Measurements from ENCODE around the gene FADS1. TPM values are rescaled to one million over a fixed set of nuclear protein-coding genes. Genes with fewer than 3 reads are reported as not detected.
A peak's percentile ranks its signal among the peaks of the same experiment; 100 is the strongest.

Gene FADS1
- total RNA-seq, 1 donor from 2014 or later: 74.6 TPM

DNA sequence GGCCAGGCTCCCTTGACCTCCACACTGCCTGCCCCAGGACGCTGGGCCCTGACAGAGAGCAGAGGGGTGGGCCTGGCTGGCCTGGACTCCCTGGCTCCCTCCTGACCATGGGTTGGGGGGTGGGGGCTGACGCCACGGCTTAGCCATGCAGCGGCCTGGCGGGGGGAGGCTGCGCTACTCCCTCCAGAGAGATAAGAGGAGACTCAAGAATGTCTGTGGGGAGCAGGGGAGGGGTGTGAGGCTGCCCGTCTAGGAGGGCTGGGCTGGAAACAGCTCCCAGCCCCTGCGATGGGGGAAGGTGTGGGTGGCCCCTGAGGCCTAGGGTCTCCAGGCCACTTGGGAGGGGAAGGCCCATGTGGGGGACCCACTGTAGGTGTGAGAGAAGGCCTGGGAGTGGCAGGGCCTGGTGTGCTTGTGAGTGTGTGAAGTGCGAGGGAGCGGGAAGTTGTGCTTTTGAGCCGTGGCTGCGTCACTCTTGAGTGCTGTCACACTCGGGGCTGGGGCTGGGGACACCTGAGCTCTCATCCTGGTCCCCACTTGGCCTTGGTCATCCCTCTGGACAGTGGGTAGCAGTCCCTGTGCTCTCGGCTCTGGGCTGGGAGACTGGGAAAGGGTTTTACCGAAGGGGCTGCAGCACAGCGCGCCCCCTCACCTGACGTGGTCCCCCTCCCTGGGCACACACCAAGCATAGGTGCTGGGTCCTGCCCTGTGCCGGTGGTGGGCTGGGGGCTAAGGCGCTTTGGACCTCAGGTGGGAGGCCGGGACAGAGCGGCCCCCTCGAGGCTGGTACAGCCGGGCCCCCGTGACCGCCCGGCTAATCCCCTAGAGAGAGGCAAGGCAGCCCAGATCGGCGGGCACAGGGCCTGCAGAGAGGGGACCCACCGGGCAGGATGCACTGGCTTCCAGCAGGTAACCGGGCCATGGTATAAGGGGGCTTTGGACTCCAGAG lies 62.0 kb downstream of the FADS1 start:
- Mint-ChIP-seq H3K4me1 (ENCODE audit: low read depth, unreplicated experiment) (peaks cover 18% of the 10 kb centered on the region), H3K36me3 (ENCODE audit: low read depth, unreplicated experiment) (no peaks in the 10 kb centered on the region), H3K27ac (ENCODE audit: unreplicated experiment) (no peak overlapping the region), H3K4me3 (ENCODE audit: unreplicated experiment) (peak overlapping the region; percentile 92), H3K27me3 (ENCODE audit: low read depth, unreplicated experiment) (no peaks in the 10 kb centered on the region), H3K9me3 (ENCODE audit: unreplicated experiment) (no peaks in the 10 kb centered on the region)
- peak overlapping the region; percentile 61 for H3K27ac ChIP-seq (ENCODE audit: low read depth, low read length)
- no peaks in the 10 kb centered on the region for H3K27me3 ChIP-seq (ENCODE audit: insufficient read depth, low read length)
- DNase-seq (ENCODE audit: low read depth): peak; percentile 72
- H3K4me3 ChIP-seq (ENCODE audit: insufficient read depth, low read depth, low read length): no peak overlapping the region
- H4K20me1 ChIP-seq (ENCODE audit: insufficient read depth, low read length): peaks cover 3% of the 10 kb centered on the region
- no peak for FAIRE-seq
- H2AFZ ChIP-seq (ENCODE audit: low read depth, low read length): no peak overlapping the region
- no peaks in the 10 kb centered on the region for H3K9me3 ChIP-seq (ENCODE audit: insufficient read depth, low read depth, low read length)
- TF ChIP-seq, protein P1, sequence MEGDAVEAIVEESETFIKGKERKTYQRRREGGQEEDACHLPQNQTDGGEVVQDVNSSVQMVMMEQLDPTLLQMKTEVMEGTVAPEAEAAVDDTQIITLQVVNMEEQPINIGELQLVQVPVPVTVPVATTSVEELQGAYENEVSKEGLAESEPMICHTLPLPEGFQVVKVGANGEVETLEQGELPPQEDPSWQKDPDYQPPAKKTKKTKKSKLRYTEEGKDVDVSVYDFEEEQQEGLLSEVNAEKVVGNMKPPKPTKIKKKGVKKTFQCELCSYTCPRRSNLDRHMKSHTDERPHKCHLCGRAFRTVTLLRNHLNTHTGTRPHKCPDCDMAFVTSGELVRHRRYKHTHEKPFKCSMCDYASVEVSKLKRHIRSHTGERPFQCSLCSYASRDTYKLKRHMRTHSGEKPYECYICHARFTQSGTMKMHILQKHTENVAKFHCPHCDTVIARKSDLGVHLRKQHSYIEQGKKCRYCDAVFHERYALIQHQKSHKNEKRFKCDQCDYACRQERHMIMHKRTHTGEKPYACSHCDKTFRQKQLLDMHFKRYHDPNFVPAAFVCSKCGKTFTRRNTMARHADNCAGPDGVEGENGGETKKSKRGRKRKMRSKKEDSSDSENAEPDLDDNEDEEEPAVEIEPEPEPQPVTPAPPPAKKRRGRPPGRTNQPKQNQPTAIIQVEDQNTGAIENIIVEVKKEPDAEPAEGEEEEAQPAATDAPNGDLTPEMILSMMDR (IDR thresholded peaks at IDR 0.05; ENCODE audit: insufficient read depth, low read depth, low read length): no peak
- TF ChIP-seq EZH2 (IDR thresholded peaks at IDR 0.05; ENCODE audit: insufficient read depth, low read length): no peak
- H3K36me3 ChIP-seq (ENCODE audit: insufficient read depth, low read length): no peaks in the 10 kb centered on the region
- H3K4me1 ChIP-seq (ENCODE audit: insufficient read depth, low read length): peaks cover 57% of the 10 kb centered on the region
- H3K4me2 ChIP-seq (ENCODE audit: low read length): peak overlapping the region; percentile 85
- peaks cover 56% of the 10 kb centered on the region for H3K79me2 ChIP-seq (ENCODE audit: insufficient read depth, low read length)
- H3K9ac ChIP-seq (ENCODE audit: low read length): peak overlapping the region; percentile 77

DNA sequence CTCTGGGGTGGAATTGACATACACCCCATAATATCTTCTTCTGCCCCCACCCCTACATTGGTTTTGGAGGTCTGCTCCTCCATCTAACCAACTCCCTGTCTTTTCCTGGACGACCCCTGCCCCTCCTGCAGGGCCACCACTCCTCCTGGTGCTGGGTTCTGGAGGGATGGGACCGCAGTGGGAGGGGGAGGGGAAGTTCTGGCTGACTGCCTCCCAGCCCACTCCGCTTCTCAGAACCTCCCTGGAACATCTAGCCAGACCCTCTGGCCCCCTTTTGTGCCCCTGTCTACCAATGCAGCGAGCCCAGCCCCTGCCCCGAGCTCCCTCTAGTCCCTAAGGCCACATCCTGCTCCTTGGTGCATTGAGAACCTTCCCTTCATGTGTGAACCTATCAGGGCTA lies 63.1 kb downstream of the FADS1 start:
- Histone ChIP-seq H4K20me1 (ENCODE audit: insufficient read depth, low read length) (peaks cover 2% of the 10 kb centered on the region), H3K4me1 (ENCODE audit: insufficient read depth, low read length) (peaks cover 67% of the 10 kb centered on the region), H3K9me3 (ENCODE audit: insufficient read depth, low read depth, low read length) (no peaks in the 10 kb centered on the region), H3K36me3 (ENCODE audit: insufficient read depth, low read length) (no peaks in the 10 kb centered on the region), H3K4me2 (ENCODE audit: low read length) (peak overlapping the region; percentile 85), H3K79me2 (ENCODE audit: insufficient read depth, low read length) (peaks cover 51% of the 10 kb centered on the region), H2AFZ (ENCODE audit: low read depth, low read length) (no peak overlapping the region), H3K4me3 (ENCODE audit: insufficient read depth, low read depth, low read length) (peak overlapping the region; percentile 59), H3K9ac (ENCODE audit: low read length) (peak overlapping the region; percentile 77), H3K27ac (ENCODE audit: low read depth, low read length) (peak overlapping the region; percentile 61), H3K27me3 (ENCODE audit: insufficient read depth, low read length) (no peaks in the 10 kb centered on the region)
- H3K27ac Mint-ChIP-seq (ENCODE audit: unreplicated experiment): peak overlapping the region; percentile 12
- TF ChIP-seq, protein P1 (IDR thresholded peaks at IDR 0.05; ENCODE audit: insufficient read depth, low read depth, low read length): no peak
- no peak for TF ChIP-seq EZH2 (IDR thresholded peaks at IDR 0.05; ENCODE audit: insufficient read depth, low read length)
- peak overlapping the region; percentile 92 for H3K4me3 Mint-ChIP-seq (ENCODE audit: unreplicated experiment)
- FAIRE-seq: no peak
- no peaks in the 10 kb centered on the region for H3K27me3 Mint-ChIP-seq (ENCODE audit: low read depth, unreplicated experiment)
- no peaks in the 10 kb centered on the region for H3K9me3 Mint-ChIP-seq (ENCODE audit: unreplicated experiment)
- DNase-seq (ENCODE audit: low read depth): no peak
- no peaks in the 10 kb centered on the region for H3K36me3 Mint-ChIP-seq (ENCODE audit: low read depth, unreplicated experiment)
- H3K4me1 Mint-ChIP-seq (ENCODE audit: low read depth, unreplicated experiment): peaks cover 24% of the 10 kb centered on the region

Measured in astrocyte (in vitro differentiated cells and primary cell).